Neural progenitor cell (in vitro differentiated cells): Measurements from ENCODE around the gene NKAIN4. TPM values are rescaled to one million over a fixed set of nuclear protein-coding genes. Genes with fewer than 3 reads are reported as not detected.

Experiments
- DNase-seq: peaks from one replicate; pipeline ENCODE4 v3.0.0-alpha.2; 2016; ENCODE audit warnings: low spot score
- H2AFZ ChIP-seq: fragments of 200-600 bp; sonication (generic); replicated peaks from 2 replicates; pipeline ENCODE4 v1.6.1; 2016; ENCODE audit warnings: antibody characterized with exemption
- H3F3A ChIP-seq: fragments of 200-600 bp; sonication (generic); 2 replicates; pipeline ENCODE4 v1.6.1; 2016; ENCODE audit warnings: antibody characterized with exemption, low read depth
- H3K27ac ChIP-seq: fragments of 200-600 bp; sonication (generic); 2 replicates; pipeline ENCODE4 v1.5.1; 2016; ENCODE audit warnings: mild to moderate bottlenecking
- H3K27me3 ChIP-seq: fragments of 200-600 bp; sonication (generic); 2 replicates; pipeline ENCODE4 v1.6.1; 2016; ENCODE audit warnings: mild to moderate bottlenecking, moderate library complexity
- H3K36me3 ChIP-seq: fragments of 200-600 bp; sonication (generic); 2 replicates; pipeline ENCODE4 v1.5.1; 2016
- H3K4me1 ChIP-seq: fragments of 200-600 bp; sonication (generic); 2 replicates; pipeline ENCODE4 v1.6.1; 2016; ENCODE audit warnings: mixed run types
- H3K4me2 ChIP-seq: fragments of 200-600 bp; sonication (generic); 2 replicates; pipeline ENCODE4 v1.6.1; 2016
- H3K4me3 ChIP-seq: fragments of 200-600 bp; sonication (generic); 2 replicates; pipeline ENCODE4 v1.5.1; 2016
- H3K79me2 ChIP-seq: fragments of 200-600 bp; sonication (generic); 2 replicates; pipeline ENCODE4 v1.6.1; 2016; ENCODE audit warnings: low read depth
- H3K9ac ChIP-seq: fragments of 200-600 bp; sonication (generic); 2 replicates; pipeline ENCODE4 v1.6.1; 2016
- H3K9me3 ChIP-seq: fragments of 200-600 bp; sonication (generic); 2 replicates; pipeline ENCODE4 v1.5.1; 2016; ENCODE audit warnings: low read depth
- H4K20me1 ChIP-seq: fragments of 200-600 bp; sonication (generic); 2 replicates; pipeline ENCODE4 v1.6.1; 2016; ENCODE audit warnings: low read depth
- H3K27ac Mint-ChIP-seq: 3 replicates; pipeline ENCODE4 v1.8.0; 2021; ENCODE audit warnings: mixed read lengths
- H3K27me3 Mint-ChIP-seq: 2 replicates; pipeline ENCODE4 v1.8.0; 2022; ENCODE audit warnings: low read depth, mild to moderate bottlenecking, inconsistent platforms, moderate library complexity, mixed read lengths; ENCODE audit not compliant: insufficient read depth
- H3K36me3 Mint-ChIP-seq: 3 replicates; pipeline ENCODE4 v1.8.0; 2021; ENCODE audit warnings: mixed read lengths
- H3K4me1 Mint-ChIP-seq: 3 replicates; pipeline ENCODE4 v1.8.0; 2021; ENCODE audit warnings: mixed read lengths
- H3K4me3 Mint-ChIP-seq: 3 replicates; pipeline ENCODE4 v1.8.0; 2021; ENCODE audit warnings: mild to moderate bottlenecking, moderate library complexity, mixed read lengths
- H3K9me3 Mint-ChIP-seq: 3 replicates; pipeline ENCODE4 v1.8.0; 2020; ENCODE audit warnings: mixed read lengths
- EZH2 ChIP-seq: fragments of 200-600 bp; sonication (generic); IDR thresholded peaks from 2 replicates; pipeline ENCODE4 v1.6.1; 2017; ENCODE audit warnings: antibody characterized with exemption, mild to moderate bottlenecking, moderate library complexity
- EZH2phosphoT487 ChIP-seq: fragments of 200-600 bp; sonication (generic); IDR thresholded peaks from 2 replicates; pipeline ENCODE4 v1.6.1; 2017; ENCODE audit warnings: antibody characterized with exemption
- total RNA-seq: library from RNA; depleted of rRNA; stranded (reverse); fragments of >200 nt; gene quantifications from 2 replicates; pipeline ENCODE4 v1.2.3, GENCODE V29; 2015; ENCODE audit warnings: low replicate concordance
- TF ChIP-seq, protein P1 (sequence below): fragments of 200-600 bp; sonication (generic); IDR thresholded peaks from 2 replicates; pipeline ENCODE4 v1.5.1; 2017; ENCODE audit warnings: antibody characterized with exemption, mild to moderate bottlenecking

The NKAIN4 gene
- total RNA-seq, 1 donor from 2014 or later: 9.7 TPM

DNA sequence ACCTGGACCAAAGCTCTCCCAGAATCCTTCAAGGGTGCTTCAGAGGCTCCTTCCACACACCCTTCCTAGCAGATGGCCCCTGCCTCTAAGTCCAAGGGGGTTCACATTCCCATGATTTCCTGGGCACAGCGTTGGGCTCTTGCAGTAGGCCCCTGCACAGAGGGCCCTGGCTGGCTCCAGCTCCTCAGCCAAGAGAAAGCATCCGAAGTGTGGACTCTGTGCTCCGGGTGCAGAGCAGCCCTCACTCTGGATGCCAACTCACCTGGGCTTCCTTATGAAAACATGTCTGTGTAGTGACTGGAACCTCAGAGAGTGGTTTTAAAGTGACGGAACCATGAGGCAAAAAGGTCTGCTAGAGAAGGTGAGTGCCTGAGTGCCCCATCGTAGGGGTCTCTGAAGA, 49.9 kb downstream of the NKAIN4 start:
- no peak overlapping the region for H3K4me3 Mint-ChIP-seq
- no peak overlapping the region for H3K4me3 ChIP-seq
- TF ChIP-seq EZH2phosphoT487 (no peak), EZH2 (no peak)
- TF ChIP-seq, protein P1, sequence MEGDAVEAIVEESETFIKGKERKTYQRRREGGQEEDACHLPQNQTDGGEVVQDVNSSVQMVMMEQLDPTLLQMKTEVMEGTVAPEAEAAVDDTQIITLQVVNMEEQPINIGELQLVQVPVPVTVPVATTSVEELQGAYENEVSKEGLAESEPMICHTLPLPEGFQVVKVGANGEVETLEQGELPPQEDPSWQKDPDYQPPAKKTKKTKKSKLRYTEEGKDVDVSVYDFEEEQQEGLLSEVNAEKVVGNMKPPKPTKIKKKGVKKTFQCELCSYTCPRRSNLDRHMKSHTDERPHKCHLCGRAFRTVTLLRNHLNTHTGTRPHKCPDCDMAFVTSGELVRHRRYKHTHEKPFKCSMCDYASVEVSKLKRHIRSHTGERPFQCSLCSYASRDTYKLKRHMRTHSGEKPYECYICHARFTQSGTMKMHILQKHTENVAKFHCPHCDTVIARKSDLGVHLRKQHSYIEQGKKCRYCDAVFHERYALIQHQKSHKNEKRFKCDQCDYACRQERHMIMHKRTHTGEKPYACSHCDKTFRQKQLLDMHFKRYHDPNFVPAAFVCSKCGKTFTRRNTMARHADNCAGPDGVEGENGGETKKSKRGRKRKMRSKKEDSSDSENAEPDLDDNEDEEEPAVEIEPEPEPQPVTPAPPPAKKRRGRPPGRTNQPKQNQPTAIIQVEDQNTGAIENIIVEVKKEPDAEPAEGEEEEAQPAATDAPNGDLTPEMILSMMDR: no peak
- no peaks in the 10 kb centered on the region for H3K27me3 Mint-ChIP-seq
- peaks cover 95% of the 10 kb centered on the region for H3K79me2 ChIP-seq
- H3K4me1 ChIP-seq: no peaks in the 10 kb centered on the region
- no peak overlapping the region for H2AFZ ChIP-seq
- peaks cover 97% of the 10 kb centered on the region for H4K20me1 ChIP-seq
- no peaks in the 10 kb centered on the region for H3K27me3 ChIP-seq
- DNase-seq: no peak
- H3K4me2 ChIP-seq: no peak overlapping the region
- H3K4me1 Mint-ChIP-seq: peaks cover 8% of the 10 kb centered on the region
- no peak overlapping the region for H3K27ac Mint-ChIP-seq
- no peak overlapping the region for H3K27ac ChIP-seq
- H3K36me3 ChIP-seq: no peaks in the 10 kb centered on the region
- no peaks in the 10 kb centered on the region for H3K9me3 ChIP-seq
- no peaks in the 10 kb centered on the region for H3K9me3 Mint-ChIP-seq
- no peak overlapping the region for H3K9ac ChIP-seq
- H3K36me3 Mint-ChIP-seq: peaks cover 24% of the 10 kb centered on the region
- no peaks in the 10 kb centered on the region for H3F3A ChIP-seq

DNA sequence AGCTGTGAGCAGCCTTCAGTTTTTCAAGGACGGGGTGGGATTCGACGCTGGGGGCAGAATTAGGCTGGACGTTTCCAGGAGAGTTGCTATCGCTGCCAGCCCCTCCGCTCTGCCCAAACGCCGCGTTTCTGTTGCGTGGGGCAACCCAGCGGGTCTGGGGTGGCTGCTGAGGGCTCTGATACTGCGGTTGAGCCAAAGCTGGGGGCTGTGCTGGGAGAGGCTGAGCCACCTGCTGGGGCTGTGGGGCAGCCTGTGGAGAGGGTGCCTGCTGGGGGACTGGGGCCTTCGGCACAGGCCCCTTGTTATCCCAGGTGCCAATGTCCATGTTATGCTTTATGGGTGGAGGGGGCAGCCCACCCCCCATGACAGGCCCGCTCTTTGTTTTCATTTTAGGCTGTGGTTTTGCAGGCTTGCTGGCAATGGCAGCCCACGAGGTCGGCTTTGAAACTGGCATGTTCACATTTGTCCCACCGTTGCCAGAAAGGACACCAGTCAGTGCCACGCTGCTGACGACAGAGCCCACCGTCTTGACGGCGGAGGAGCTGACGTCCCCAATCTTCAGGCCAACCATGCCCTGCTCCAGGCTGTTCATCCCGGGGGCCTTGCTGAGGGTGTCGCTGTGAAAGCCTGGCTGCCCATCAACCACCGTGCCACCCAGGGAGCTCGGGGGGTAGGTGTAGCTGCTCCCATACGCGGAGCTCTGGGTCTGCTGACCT, 51.3 kb downstream of the NKAIN4 start:
- Mint-ChIP-seq H3K4me3 (no peak overlapping the region), H3K27me3 (peaks cover under 1% of the 10 kb centered on the region), H3K9me3 (no peaks in the 10 kb centered on the region), H3K36me3 (peaks cover 24% of the 10 kb centered on the region), H3K27ac (no peak overlapping the region), H3K4me1 (peaks cover 11% of the 10 kb centered on the region)
- H3K79me2 ChIP-seq: peaks cover 95% of the 10 kb centered on the region
- no peaks in the 10 kb centered on the region for H3F3A ChIP-seq
- peaks cover 97% of the 10 kb centered on the region for H4K20me1 ChIP-seq
- no peaks in the 10 kb centered on the region for H3K9me3 ChIP-seq
- H3K9ac ChIP-seq: no peak overlapping the region
- no peaks in the 10 kb centered on the region for H3K36me3 ChIP-seq
- no peak for TF ChIP-seq EZH2phosphoT487
- TF ChIP-seq EZH2: no peak
- TF ChIP-seq, protein P1: no peak
- H2AFZ ChIP-seq: no peak overlapping the region
- no peak overlapping the region for H3K27ac ChIP-seq
- H3K4me3 ChIP-seq: no peak overlapping the region
- DNase-seq: no peak
- H3K4me1 ChIP-seq: no peaks in the 10 kb centered on the region
- H3K27me3 ChIP-seq: no peaks in the 10 kb centered on the region
- H3K4me2 ChIP-seq: no peak overlapping the region

DNA sequence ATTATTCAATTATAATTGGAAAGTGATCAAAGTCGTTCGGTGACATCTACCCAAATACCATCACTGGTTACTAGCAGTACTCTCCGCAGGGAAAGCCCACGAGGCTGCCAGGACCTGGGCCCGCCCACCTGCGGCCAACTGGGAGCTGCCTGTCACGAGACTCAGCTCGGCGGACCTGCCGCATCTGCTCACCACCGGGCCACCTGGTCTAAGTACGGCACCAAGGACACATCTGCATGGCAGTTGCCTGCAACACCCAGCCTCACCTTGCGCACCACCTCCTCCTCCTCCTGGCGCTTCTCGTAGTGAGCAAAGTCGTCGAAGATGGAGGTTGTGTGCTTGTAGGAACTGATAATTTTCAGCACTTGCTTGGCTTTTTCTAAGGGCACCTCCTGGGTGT, 52.2 kb downstream of the NKAIN4 start:
- Histone ChIP-seq H3F3A (no peaks in the 10 kb centered on the region), H3K9ac (no peak overlapping the region), H3K9me3 (no peaks in the 10 kb centered on the region), H3K4me3 (no peak overlapping the region), H3K36me3 (no peaks in the 10 kb centered on the region), H3K79me2 (peaks cover 98% of the 10 kb centered on the region), H3K4me1 (no peaks in the 10 kb centered on the region), H3K27ac (no peak overlapping the region), H3K27me3 (no peaks in the 10 kb centered on the region), H3K4me2 (no peak overlapping the region), H2AFZ (no peak overlapping the region), H4K20me1 (peaks cover 98% of the 10 kb centered on the region)
- Mint-ChIP-seq H3K9me3 (no peaks in the 10 kb centered on the region), H3K4me3 (no peak overlapping the region), H3K27me3 (peaks cover 3% of the 10 kb centered on the region), H3K4me1 (peaks cover 11% of the 10 kb centered on the region), H3K27ac (no peak overlapping the region), H3K36me3 (peaks cover 27% of the 10 kb centered on the region)
- TF ChIP-seq EZH2phosphoT487 (no peak), EZH2 (no peak)
- TF ChIP-seq, protein P1: no peak
- DNase-seq: no peak
